Measurements from ENCODE around the gene CCDC78.
A peak's percentile ranks its signal among the peaks of the same experiment; 100 is the strongest.
"Not testable (repeated sequence)": the region's sequence is repeated elsewhere in the genome, so short reads cannot be mapped to it uniquely, and the experiment has no call there.

Gene CCDC78

GRCh38 chr16:718389-718788, 7.9 kb downstream of the CCDC78 start:
- Histone ChIP-seq H3K4me3 (ENCODE audit: low read depth in 1 of 2, low read length in 2 of 2) (no peak overlapping the region), H3K27ac (ENCODE audit: low read depth, low read length) (no peak overlapping the region), H3K36me3 (ENCODE audit: control insufficient read depth in 1 of 2, insufficient read depth in 2 of 2, low read length in 2 of 2) (no peaks in the 10 kb centered on the region), H3K27me3 (ENCODE audit: control insufficient read depth in 1 of 2, insufficient read depth in 2 of 2, low read length in 2 of 2) (peaks cover 12 to 25% of the 10 kb centered on the region in 2 donors), H3K9me3 (ENCODE audit: control insufficient read depth in 1 of 2, low read length in 2 of 2) (no peaks in the 10 kb centered on the region), H3K9ac (ENCODE audit: low read depth in 1 of 2, low read length in 2 of 2) (no peak overlapping the region), H3K4me1 (ENCODE audit: control insufficient read depth in 1 of 2, insufficient read depth in 2 of 2, low read length in 2 of 2) (peaks cover 27 to 45% of the 10 kb centered on the region in 2 donors)

GRCh38 chr16:717450-718245, 8.6 kb downstream of the CCDC78 start:
- Histone ChIP-seq H3K27me3 (ENCODE audit: control insufficient read depth in 1 of 2, insufficient read depth in 2 of 2, low read length in 2 of 2) (peaks cover 12 to 25% of the 10 kb centered on the region in 2 donors), H3K36me3 (ENCODE audit: control insufficient read depth in 1 of 2, insufficient read depth in 2 of 2, low read length in 2 of 2) (no peaks in the 10 kb centered on the region), H3K4me1 (ENCODE audit: control insufficient read depth in 1 of 2, insufficient read depth in 2 of 2, low read length in 2 of 2) (peaks cover 27 to 45% of the 10 kb centered on the region in 2 donors), H3K27ac (ENCODE audit: low read depth, low read length) (no peak overlapping the region), H3K9ac (ENCODE audit: low read depth in 1 of 2, low read length in 2 of 2) (no peak overlapping the region), H3K4me3 (ENCODE audit: low read depth in 1 of 2, low read length in 2 of 2) (no peak overlapping the region), H3K9me3 (ENCODE audit: control insufficient read depth in 1 of 2, low read length in 2 of 2) (no peaks in the 10 kb centered on the region)

GRCh38 chr16:716768-717325, 9.4 kb downstream of the CCDC78 start:
- no peak overlapping the region for H3K27ac ChIP-seq (ENCODE audit: low read depth, low read length)

GRCh38 chr16:716200-716568, 10.1 kb downstream of the CCDC78 start:
- Histone ChIP-seq H3K4me3 (ENCODE audit: low read depth in 1 of 2, low read length in 2 of 2) (peak overlapping the region in 1 of 2 donors; percentile 43), H3K27ac (ENCODE audit: low read depth, low read length) (no peak overlapping the region), H3K4me1 (ENCODE audit: control insufficient read depth in 1 of 2, insufficient read depth in 2 of 2, low read length in 2 of 2) (peaks cover 27 to 39% of the 10 kb centered on the region in 2 donors), H3K9ac (ENCODE audit: low read depth in 1 of 2, low read length in 2 of 2) (no peak overlapping the region), H3K27me3 (ENCODE audit: control insufficient read depth in 1 of 2, insufficient read depth in 2 of 2, low read length in 2 of 2) (peaks cover 17 to 27% of the 10 kb centered on the region in 2 donors), H3K9me3 (ENCODE audit: control insufficient read depth in 1 of 2, low read length in 2 of 2) (no peaks in the 10 kb centered on the region), H3K36me3 (ENCODE audit: control insufficient read depth in 1 of 2, insufficient read depth in 2 of 2, low read length in 2 of 2) (no peaks in the 10 kb centered on the region)

More at GRCh38 chr16:716768-717325, 9.4 kb downstream of the CCDC78 start:
- Histone ChIP-seq H3K36me3 (ENCODE audit: control insufficient read depth in 1 of 2, insufficient read depth in 2 of 2, low read length in 2 of 2) (no peaks in the 10 kb centered on the region), H3K9me3 (ENCODE audit: control insufficient read depth in 1 of 2, low read length in 2 of 2) (no peaks in the 10 kb centered on the region), H3K27me3 (ENCODE audit: control insufficient read depth in 1 of 2, insufficient read depth in 2 of 2, low read length in 2 of 2) (peaks cover 12 to 25% of the 10 kb centered on the region in 2 donors), H3K4me1 (ENCODE audit: control insufficient read depth in 1 of 2, insufficient read depth in 2 of 2, low read length in 2 of 2) (peaks cover 27 to 42% of the 10 kb centered on the region in 2 donors), H3K4me3 (ENCODE audit: low read depth in 1 of 2, low read length in 2 of 2) (no peak overlapping the region), H3K9ac (ENCODE audit: low read depth in 1 of 2, low read length in 2 of 2) (no peak overlapping the region)

- no peak overlapping the region for H3K9ac ChIP-seq (ENCODE audit: low read depth in 1 of 2, low read length in 2 of 2)
- H3K27me3 ChIP-seq (ENCODE audit: control insufficient read depth in 1 of 2, insufficient read depth in 2 of 2, low read length in 2 of 2), result peaks cover 22 to 33% of the 10 kb centered on the region in 2 donors
- peak overlapping the region; percentile 47 to 55 for H3K4me3 ChIP-seq (ENCODE audit: low read depth in 1 of 2, low read length in 2 of 2)
- H3K36me3 ChIP-seq (ENCODE audit: control insufficient read depth in 1 of 2, insufficient read depth in 2 of 2, low read length in 2 of 2), result no peaks in the 10 kb centered on the region
- no peak overlapping the region for H3K27ac ChIP-seq (ENCODE audit: low read depth, low read length)
- H3K9me3 ChIP-seq (ENCODE audit: control insufficient read depth in 1 of 2, low read length in 2 of 2), result no peaks in the 10 kb centered on the region
- H3K4me1 ChIP-seq (ENCODE audit: control insufficient read depth in 1 of 2, insufficient read depth in 2 of 2, low read length in 2 of 2), result peaks cover 27 to 38% of the 10 kb centered on the region in 2 donors
Observed at GRCh38 chr16:715477-716199, 10.6 kb downstream of the CCDC78 start.

GRCh38 chr16:714558-715476, 11.4 kb downstream of the CCDC78 start, which contains the start of gene METRN:
Gene METRN (plus strand): TSS chr16:715118. CDS start chr16:715290, 172 bp downstream.
- Histone ChIP-seq H3K9ac (ENCODE audit: low read depth in 1 of 2, low read length in 2 of 2) (no peak within 1 kb of the TSS), H3K9me3 (ENCODE audit: control insufficient read depth in 1 of 2, low read length in 2 of 2) (no peaks in the 10 kb centered on the region), H3K4me3 (ENCODE audit: low read depth in 1 of 2, low read length in 2 of 2) (peak within 1 kb of the TSS; percentile 47 to 55), H3K4me1 (ENCODE audit: control insufficient read depth in 1 of 2, insufficient read depth in 2 of 2, low read length in 2 of 2) (peaks cover 21 to 30% of the 10 kb centered on the region in 2 donors), H3K27me3 (ENCODE audit: control insufficient read depth in 1 of 2, insufficient read depth in 2 of 2, low read length in 2 of 2) (peaks cover 30 to 41% of the 10 kb centered on the region in 2 donors), H3K36me3 (ENCODE audit: control insufficient read depth in 1 of 2, insufficient read depth in 2 of 2, low read length in 2 of 2) (no peaks in the 10 kb centered on the region), H3K27ac (ENCODE audit: low read depth, low read length) (no peak within 1 kb of the TSS)

- Histone ChIP-seq H3K4me3 (ENCODE audit: low read depth in 1 of 2, low read length in 2 of 2) (no peak overlapping the region), H3K9ac (ENCODE audit: low read depth in 1 of 2, low read length in 2 of 2) (no peak overlapping the region), H3K9me3 (ENCODE audit: control insufficient read depth in 1 of 2, low read length in 2 of 2) (no peaks in the 10 kb centered on the region), H3K27me3 (ENCODE audit: control insufficient read depth in 1 of 2, insufficient read depth in 2 of 2, low read length in 2 of 2) (peaks cover 36 to 48% of the 10 kb centered on the region in 2 donors), H3K36me3 (ENCODE audit: control insufficient read depth in 1 of 2, insufficient read depth in 2 of 2, low read length in 2 of 2) (no peaks in the 10 kb centered on the region), H3K27ac (ENCODE audit: low read depth, low read length) (no peak overlapping the region), H3K4me1 (ENCODE audit: control insufficient read depth in 1 of 2, insufficient read depth in 2 of 2, low read length in 2 of 2) (peaks cover 16 to 24% of the 10 kb centered on the region in 2 donors)
Observed at GRCh38 chr16:714079-714478, 12.2 kb downstream of the CCDC78 start.

GRCh38 chr16:712740-713250, 13.4 kb downstream of the CCDC78 start:
- not testable (repeated sequence) for H3K9ac ChIP-seq (ENCODE audit: low read depth in 1 of 2, low read length in 2 of 2); H3K27ac ChIP-seq (ENCODE audit: low read depth, low read length); H3K36me3 ChIP-seq (ENCODE audit: control insufficient read depth in 1 of 2, insufficient read depth in 2 of 2, low read length in 2 of 2); H3K9me3 ChIP-seq (ENCODE audit: control insufficient read depth in 1 of 2, low read length in 2 of 2); H3K4me3 ChIP-seq (ENCODE audit: low read depth in 1 of 2, low read length in 2 of 2)
- peaks cover 7 to 13% of the 10 kb centered on the region in 2 donors for H3K4me1 ChIP-seq (ENCODE audit: control insufficient read depth in 1 of 2, insufficient read depth in 2 of 2, low read length in 2 of 2)
- peaks cover 49 to 54% of the 10 kb centered on the region in 2 donors for H3K27me3 ChIP-seq (ENCODE audit: control insufficient read depth in 1 of 2, insufficient read depth in 2 of 2, low read length in 2 of 2)

GRCh38 chr16:711548-712320, 14.5 kb downstream of the CCDC78 start:
- peaks cover 56 to 60% of the 10 kb centered on the region in 2 donors for H3K27me3 ChIP-seq (ENCODE audit: control insufficient read depth in 1 of 2, insufficient read depth in 2 of 2, low read length in 2 of 2)
- no peaks in the 10 kb centered on the region for H3K9me3 ChIP-seq (ENCODE audit: control insufficient read depth in 1 of 2, low read length in 2 of 2)
- no peaks in the 10 kb centered on the region for H3K36me3 ChIP-seq (ENCODE audit: control insufficient read depth in 1 of 2, insufficient read depth in 2 of 2, low read length in 2 of 2)
- no peak overlapping the region for H3K27ac ChIP-seq (ENCODE audit: low read depth, low read length)
- peaks cover 7 to 12% of the 10 kb centered on the region in 2 donors for H3K4me1 ChIP-seq (ENCODE audit: control insufficient read depth in 1 of 2, insufficient read depth in 2 of 2, low read length in 2 of 2)
- H3K9ac ChIP-seq (ENCODE audit: low read depth in 1 of 2, low read length in 2 of 2), result no peak overlapping the region
- H3K4me3 ChIP-seq (ENCODE audit: low read depth in 1 of 2, low read length in 2 of 2), result no peak overlapping the region
